HG03280 (cell line): ENCODE data around the gene RNGTT.
"Not testable (repeated sequence)": the region's sequence is repeated elsewhere in the genome, so short reads cannot be mapped to it uniquely, and the experiment has no call there.

ENCODE experiments used
- ATAC-seq: cut with Tn5 transposase; IDR thresholded peaks from one replicate; pipeline ENCODE4 v1.9.1; 2021; ENCODE audit warnings: mild to moderate bottlenecking, moderate library complexity; ENCODE audit not compliant: unreplicated experiment

Gene RNGTT

GRCh38 chr6:88963139-88964090 is at the start of gene RNGTT:
Gene RNGTT, minus strand, starts transcription at chr6:88963618. Its CDS starts 209 bp downstream, at chr6:88963409.
- ATAC-seq: peak; percentile 99

- no peak for ATAC-seq
Observed at GRCh38 chr6:89011436-89011835, 48.0 kb upstream of the RNGTT start.

GRCh38 chr6:89010825-89011224 is 47.4 kb upstream of the RNGTT start:
- ATAC-seq: no peak

DNA sequence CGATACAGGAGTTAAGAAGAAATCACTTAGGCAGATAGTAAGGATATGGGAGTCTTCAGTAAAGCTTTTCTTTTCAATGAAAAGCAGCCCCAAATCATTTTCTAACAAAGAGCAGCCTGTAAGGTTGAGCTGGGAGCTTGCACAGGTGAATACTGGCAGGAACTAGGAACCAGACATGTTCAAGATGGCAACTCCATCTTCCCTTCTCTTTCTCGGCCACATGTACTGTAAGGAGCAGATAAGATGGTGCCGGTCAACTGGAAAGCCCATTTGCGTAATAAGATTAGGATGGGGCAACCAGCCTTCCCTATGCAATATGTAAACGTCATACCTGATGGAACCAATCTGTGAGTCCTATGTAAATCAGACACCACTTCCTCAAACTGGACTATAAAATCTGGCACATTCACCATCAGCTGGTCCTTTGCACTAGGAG is 46.2 kb upstream of the RNGTT start:
- ATAC-seq: no peak

DNA sequence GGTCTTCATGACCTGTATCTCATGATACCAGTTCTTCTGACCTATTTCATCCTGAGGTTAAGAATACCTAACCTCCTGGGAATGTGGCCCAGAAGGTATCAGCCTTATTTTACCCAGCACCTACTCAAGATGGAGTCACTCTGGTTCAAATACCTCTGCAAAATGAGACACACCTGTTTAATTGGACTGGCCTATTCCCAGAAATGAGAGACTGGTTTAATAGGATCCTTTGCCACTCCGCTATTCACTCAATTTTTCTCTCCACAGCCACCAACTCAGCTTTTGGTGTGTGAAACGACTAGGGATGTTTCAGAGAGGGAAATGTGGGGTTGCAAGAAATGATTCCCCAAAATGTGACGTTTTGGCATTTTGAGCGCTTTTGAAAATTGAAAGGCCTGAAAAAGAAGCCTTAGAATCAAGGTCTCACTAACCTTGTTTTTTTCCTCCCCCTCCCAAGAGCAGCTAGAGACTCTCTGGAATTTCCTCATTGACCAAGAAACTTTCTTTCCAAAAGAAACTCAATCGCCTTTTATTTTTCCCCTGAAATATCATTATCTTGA is 45.5 kb upstream of the RNGTT start:
- ATAC-seq: no peak

GRCh38 chr6:89008001-89008814 is 44.8 kb upstream of the RNGTT start:
- no peak for ATAC-seq

- ATAC-seq: no peak
Observed at GRCh38 chr6:89007209-89008000, 44.0 kb upstream of the RNGTT start.

- ATAC-seq: no peak
Observed at GRCh38 chr6:89002523-89002922, 39.1 kb upstream of the RNGTT start.

- ATAC-seq: no peak
Observed at GRCh38 chr6:88997327-88997726, 33.9 kb upstream of the RNGTT start.

GRCh38 chr6:88992741-88993552 is 29.5 kb upstream of the RNGTT start:
- ATAC-seq: no peak

- no peak for ATAC-seq
Observed at GRCh38 chr6:88989215-88989614, 25.8 kb upstream of the RNGTT start.

DNA sequence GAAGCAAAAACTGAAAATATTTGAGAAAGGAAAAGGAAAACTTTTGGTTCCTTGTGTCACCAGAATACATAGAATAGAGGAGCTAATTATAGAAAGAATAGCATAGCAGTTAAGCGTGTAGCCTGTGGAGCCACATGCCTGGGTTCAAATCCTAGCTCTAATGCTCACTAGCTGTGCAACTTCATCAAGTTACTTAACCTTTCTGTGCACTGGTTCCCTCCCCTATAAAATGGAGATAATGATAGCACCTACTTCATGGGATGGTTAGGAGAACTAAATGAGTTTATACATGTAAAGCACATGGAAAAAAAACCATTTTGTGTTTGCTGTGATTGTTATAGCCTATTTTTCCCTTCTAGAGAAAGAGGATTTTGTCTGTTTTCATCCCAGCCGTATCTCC is 24.5 kb upstream of the RNGTT start:
- no peak for ATAC-seq

- ATAC-seq: no peak
Observed at GRCh38 chr6:88985901-88986300, 22.5 kb upstream of the RNGTT start.

- no peak for ATAC-seq
Observed at GRCh38 chr6:88984606-88985005, 21.2 kb upstream of the RNGTT start.

GRCh38 chr6:88984152-88984551 is 20.7 kb upstream of the RNGTT start:
- ATAC-seq: no peak

DNA sequence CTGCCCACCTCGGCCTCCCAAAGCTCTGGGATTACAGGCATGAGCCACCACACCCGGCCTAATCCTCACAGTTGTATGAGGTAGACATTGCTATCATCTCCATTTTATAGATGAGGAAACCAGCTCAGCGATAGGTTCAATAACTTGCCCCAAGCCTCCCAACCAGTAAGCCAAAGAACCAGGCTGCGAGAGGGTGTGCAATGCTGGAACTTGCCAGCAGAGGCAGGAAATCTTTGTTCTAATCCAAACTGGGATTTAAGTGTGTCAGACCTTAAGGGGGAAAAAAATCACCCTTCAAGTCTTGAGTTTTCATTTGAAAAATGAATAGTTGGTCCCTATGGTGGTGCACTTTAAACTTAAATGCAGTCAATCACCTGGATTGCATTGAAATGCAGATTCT is 20.1 kb upstream of the RNGTT start:
- ATAC-seq: no peak

- not testable (repeated sequence) for ATAC-seq
Observed at GRCh38 chr6:88983129-88983528, 19.7 kb upstream of the RNGTT start.

DNA sequence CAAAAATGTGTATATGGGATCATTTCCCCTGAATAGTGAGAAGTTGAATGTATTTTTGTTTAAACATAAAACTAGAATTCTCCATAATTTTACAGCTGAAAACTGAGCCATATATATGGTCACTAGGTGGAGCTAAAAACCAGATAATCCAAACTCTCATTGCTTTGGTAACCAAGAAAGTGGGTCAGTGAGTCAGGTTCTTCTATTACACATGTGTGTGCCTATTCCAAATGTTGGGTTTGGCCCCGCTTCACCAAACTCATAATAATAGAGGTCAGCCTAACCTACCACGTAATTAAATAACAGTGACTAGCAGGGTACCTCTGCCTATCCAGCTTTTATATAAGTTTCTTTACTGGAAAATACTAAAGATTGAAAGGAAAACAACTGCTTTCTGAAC is 19.3 kb upstream of the RNGTT start:
- no peak for ATAC-seq

GRCh38 chr6:88975369-88975768 is 12.0 kb upstream of the RNGTT start:
- ATAC-seq: no peak
